ENCODE measurements around the gene ELANE. TPM values are rescaled to one million over a fixed set of nuclear protein-coding genes. Genes with fewer than 3 reads are reported as not detected.

Gene ELANE
- total and polyA plus RNA-seq, 9 of the 15 experiments (the other 6 are each of a cell fraction or from before 2014, with no cell fraction given): not detected

DNA sequence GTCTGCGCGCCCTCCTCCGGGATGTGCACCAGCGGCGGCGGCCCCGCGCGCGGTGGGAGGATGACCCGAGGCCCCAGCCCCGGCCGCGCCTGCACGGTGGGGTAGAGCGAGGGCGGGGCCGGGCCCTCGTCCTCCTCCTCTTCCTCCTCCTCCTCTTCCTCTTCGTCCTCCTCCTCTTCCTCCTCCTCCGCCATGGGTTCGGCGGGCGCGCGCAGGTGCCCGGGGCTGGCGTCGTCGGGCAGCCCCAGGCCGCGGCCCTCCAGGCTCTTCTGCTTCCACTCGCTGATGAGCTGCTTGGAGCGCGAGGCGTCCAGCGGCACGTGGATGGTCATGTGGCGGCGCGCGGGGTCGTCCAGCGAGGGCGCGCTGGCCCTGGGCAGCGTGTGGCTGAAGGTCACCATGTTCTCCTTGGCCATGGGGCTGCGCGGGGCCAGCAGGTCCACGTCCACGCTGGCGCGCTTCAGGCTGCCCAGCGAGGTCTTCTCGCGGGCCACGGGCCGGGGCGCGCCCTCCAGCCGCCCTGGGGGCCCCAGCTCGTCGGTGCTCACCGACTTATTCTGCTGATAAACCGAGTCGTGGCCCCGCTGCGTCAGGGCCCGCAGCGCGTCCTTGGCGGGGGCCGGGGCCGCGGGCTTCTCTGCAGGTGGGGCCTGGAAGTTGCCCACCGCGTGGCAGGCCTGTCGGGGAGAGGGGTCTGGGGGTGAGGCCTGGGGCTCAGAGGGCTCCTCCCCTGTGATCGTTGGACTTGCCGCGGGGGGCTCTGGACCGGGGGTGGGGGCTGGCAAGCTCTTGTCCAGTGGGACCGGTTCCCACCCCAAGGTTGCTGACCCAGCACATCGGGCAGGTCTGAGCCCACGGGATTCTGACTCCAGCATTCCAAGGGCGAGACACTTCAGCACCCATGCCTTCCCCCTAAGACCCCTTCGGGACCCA is 38.6 kb upstream of the ELANE start (continued):
- no peak for TF ChIP-seq ZBTB17 (CRISPR knock-in tag; IDR thresholded peaks at IDR 0.05)
- TF ChIP-seq, protein P1, sequence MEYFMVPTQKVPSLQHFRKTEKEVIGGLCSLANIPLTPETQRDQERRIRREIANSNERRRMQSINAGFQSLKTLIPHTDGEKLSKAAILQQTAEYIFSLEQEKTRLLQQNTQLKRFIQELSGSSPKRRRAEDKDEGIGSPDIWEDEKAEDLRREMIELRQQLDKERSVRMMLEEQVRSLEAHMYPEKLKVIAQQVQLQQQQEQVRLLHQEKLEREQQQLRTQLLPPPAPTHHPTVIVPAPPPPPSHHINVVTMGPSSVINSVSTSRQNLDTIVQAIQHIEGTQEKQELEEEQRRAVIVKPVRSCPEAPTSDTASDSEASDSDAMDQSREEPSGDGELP (CRISPR knock-in tag; IDR thresholded peaks at IDR 0.05; ENCODE audit: borderline replicate concordance): no peak
- TF ChIP-seq NR3C1 (CRISPR knock-in tag; IDR thresholded peaks at IDR 0.05): no peak
- no peak for TF ChIP-seq MECOM (CRISPR knock-in tag; IDR thresholded peaks at IDR 0.05)
- TF ChIP-seq CHD4 (IDR thresholded peaks at IDR 0.05; ENCODE audit: insufficient read depth, insufficient replicate concordance, low read depth, low read length, poor library complexity, severe bottlenecking): no peak
- TF ChIP-seq ZNF134 (CRISPR knock-in tag; conservative IDR thresholded peaks at IDR 0.05): no peak
- no peak for TF ChIP-seq TAF9B (IDR thresholded peaks at IDR 0.05; ENCODE audit: partially characterized antibody)
- TF ChIP-seq ELF4 (CRISPR knock-in tag; IDR thresholded peaks at IDR 0.05): no peak
- TF ChIP-seq RBM22 (IDR thresholded peaks at IDR 0.05; ENCODE audit: low read depth, low read length, poor library complexity, severe bottlenecking): peak; percentile 97
- TF ChIP-seq, protein P2, sequence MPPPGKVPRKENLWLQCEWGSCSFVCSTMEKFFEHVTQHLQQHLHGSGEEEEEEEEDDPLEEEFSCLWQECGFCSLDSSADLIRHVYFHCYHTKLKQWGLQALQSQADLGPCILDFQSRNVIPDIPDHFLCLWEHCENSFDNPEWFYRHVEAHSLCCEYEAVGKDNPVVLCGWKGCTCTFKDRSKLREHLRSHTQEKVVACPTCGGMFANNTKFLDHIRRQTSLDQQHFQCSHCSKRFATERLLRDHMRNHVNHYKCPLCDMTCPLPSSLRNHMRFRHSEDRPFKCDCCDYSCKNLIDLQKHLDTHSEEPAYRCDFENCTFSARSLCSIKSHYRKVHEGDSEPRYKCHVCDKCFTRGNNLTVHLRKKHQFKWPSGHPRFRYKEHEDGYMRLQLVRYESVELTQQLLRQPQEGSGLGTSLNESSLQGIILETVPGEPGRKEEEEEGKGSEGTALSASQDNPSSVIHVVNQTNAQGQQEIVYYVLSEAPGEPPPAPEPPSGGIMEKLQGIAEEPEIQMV (tag; conservative IDR thresholded peaks at IDR 0.05; ENCODE audit: low read depth): no peak
- TF ChIP-seq, protein P3, sequence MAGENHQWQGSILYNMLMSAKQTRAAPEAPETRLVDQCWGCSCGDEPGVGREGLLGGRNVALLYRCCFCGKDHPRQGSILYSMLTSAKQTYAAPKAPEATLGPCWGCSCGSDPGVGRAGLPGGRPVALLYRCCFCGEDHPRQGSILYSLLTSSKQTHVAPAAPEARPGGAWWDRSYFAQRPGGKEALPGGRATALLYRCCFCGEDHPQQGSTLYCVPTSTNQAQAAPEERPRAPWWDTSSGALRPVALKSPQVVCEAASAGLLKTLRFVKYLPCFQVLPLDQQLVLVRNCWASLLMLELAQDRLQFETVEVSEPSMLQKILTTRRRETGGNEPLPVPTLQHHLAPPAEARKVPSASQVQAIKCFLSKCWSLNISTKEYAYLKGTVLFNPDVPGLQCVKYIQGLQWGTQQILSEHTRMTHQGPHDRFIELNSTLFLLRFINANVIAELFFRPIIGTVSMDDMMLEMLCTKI (IDR thresholded peaks at IDR 0.05; ENCODE audit: partially characterized antibody): no peak
- peak; percentile 78 for TF ChIP-seq RBFOX2 (IDR thresholded peaks at IDR 0.05; ENCODE audit: low read depth, low read length)
- TF ChIP-seq PTBP1 (IDR thresholded peaks at IDR 0.05; ENCODE audit: low read depth, low read length): peak; percentile 73; the same call in 1 of the 2 replicates
- TF ChIP-seq HMGN3 (IDR thresholded peaks at IDR 0.05; ENCODE audit: borderline replicate concordance, extremely low read depth, insufficient read length, low read depth, low read length): peak; percentile 14
- TF ChIP-seq U2AF2 (optimal IDR thresholded peaks at IDR 0.05; ENCODE audit: low read depth, low read length): no peak
- no peak for TF ChIP-seq ZNF274 (IDR thresholded peaks at IDR 0.05; ENCODE audit: borderline replicate concordance, low read depth, low read length)
- TF ChIP-seq ERF (CRISPR knock-in tag; IDR thresholded peaks at IDR 0.05): no peak
- TF ChIP-seq ZNF133 (CRISPR knock-in tag; IDR thresholded peaks at IDR 0.05): no peak
- no peak for TF ChIP-seq ZNF140 (CRISPR knock-in tag; IDR thresholded peaks at IDR 0.05)
- no peak for TF ChIP-seq NUFIP1 (IDR thresholded peaks at IDR 0.05; ENCODE audit: partially characterized antibody)
- TF ChIP-seq NFIX (CRISPR knock-in tag; IDR thresholded peaks at IDR 0.05; ENCODE audit: low read depth): no peak
- TF ChIP-seq JUNB (CRISPR knock-in tag; conservative IDR thresholded peaks at IDR 0.05): no peak
- TF ChIP-seq HMG20B (CRISPR knock-in tag; IDR thresholded peaks at IDR 0.05): no peak
- peak; percentile 71; the same call in 1 of the 2 replicates for TF ChIP-seq ZBED1 (IDR thresholded peaks at IDR 0.05)
- TF ChIP-seq ZNF347 (CRISPR knock-in tag; IDR thresholded peaks at IDR 0.05; ENCODE audit: low read depth): no peak
- no peak for TF ChIP-seq SIRT6 (IDR thresholded peaks at IDR 0.05; ENCODE audit: low read depth, low read length)
